Erythroblast (primary cell): Measurements from ENCODE around the gene LRRC28.

Experiments
- GATA1 ChIP-seq: IDR thresholded peaks from 2 replicates; pipeline ENCODE4 v1.6.1; 2011; ENCODE audit warnings: low read depth, mild to moderate bottlenecking, control low read depth, low read length, moderate library complexity
- POLR2A ChIP-seq: IDR thresholded peaks from 2 replicates; pipeline ENCODE4 v1.6.1; 2011; ENCODE audit warnings: mild to moderate bottlenecking, low read length

GRCh38 chr15:99425657-99426301, 174.5 kb downstream of the LRRC28 start:
- TF ChIP-seq POLR2A (no peak), GATA1 (no peak)
